GM19463 (cell line): ENCODE data around the gene DLGAP1.
A peak's percentile ranks its signal among the peaks of the same experiment; 100 is the strongest.
"Not testable (repeated sequence)": the region's sequence is repeated elsewhere in the genome, so short reads cannot be mapped to it uniquely, and the experiment has no call there.

Experiments
- ATAC-seq: cut with Tn5 transposase; IDR thresholded peaks from one replicate; pipeline ENCODE4 v1.9.1; 2021; ENCODE audit warnings: mild to moderate bottlenecking, moderate library complexity; ENCODE audit not compliant: unreplicated experiment

DLGAP1 gene

GRCh38 chr18:4391859-4392258 is 63.2 kb downstream of the DLGAP1 start:
- peak; percentile 68 for ATAC-seq

GRCh38 chr18:4385876-4386275 is 69.2 kb downstream of the DLGAP1 start:
- no peak for ATAC-seq

- ATAC-seq = no peak
Measured at GRCh38 chr18:4384932-4385331, 70.2 kb downstream of the DLGAP1 start.

GRCh38 chr18:4374564-4374963 is 80.5 kb downstream of the DLGAP1 start:
- ATAC-seq = no peak

GRCh38 chr18:4369705-4370104 is 85.4 kb downstream of the DLGAP1 start:
- no peak for ATAC-seq

- ATAC-seq = no peak
Measured at GRCh38 chr18:4360221-4360715, 94.8 kb downstream of the DLGAP1 start.

GRCh38 chr18:4358618-4359017 is 96.5 kb downstream of the DLGAP1 start:
- no peak for ATAC-seq

GRCh38 chr18:4357579-4357978 is 97.5 kb downstream of the DLGAP1 start:
- no peak for ATAC-seq

- no peak for ATAC-seq
Measured at GRCh38 chr18:4356929-4357328, 98.2 kb downstream of the DLGAP1 start.

GRCh38 chr18:4353853-4354418 is 101.2 kb downstream of the DLGAP1 start:
- peak; percentile 64 for ATAC-seq

GRCh38 chr18:4352746-4353551 is 102.2 kb downstream of the DLGAP1 start:
- ATAC-seq = no peak

GRCh38 chr18:4351005-4351404 is 104.1 kb downstream of the DLGAP1 start:
- no peak for ATAC-seq

- no peak for ATAC-seq
Measured at GRCh38 chr18:4335386-4335785, 119.7 kb downstream of the DLGAP1 start.

GRCh38 chr18:4333043-4333442 is 122.1 kb downstream of the DLGAP1 start:
- no peak for ATAC-seq

GRCh38 chr18:4319738-4320677 is 135.1 kb downstream of the DLGAP1 start:
- ATAC-seq = peak; percentile 76

GRCh38 chr18:4318311-4318710 is 136.8 kb downstream of the DLGAP1 start:
- no peak for ATAC-seq

GRCh38 chr18:4311945-4312344 is 143.2 kb downstream of the DLGAP1 start:
- ATAC-seq = not testable (repeated sequence)

GRCh38 chr18:4311136-4311535 is 144.0 kb downstream of the DLGAP1 start:
- no peak for ATAC-seq

GRCh38 chr18:4309227-4309626 is 145.9 kb downstream of the DLGAP1 start:
- no peak for ATAC-seq

- ATAC-seq = no peak
Measured at GRCh38 chr18:4308576-4308975, 146.5 kb downstream of the DLGAP1 start.

- no peak for ATAC-seq
Measured at GRCh38 chr18:4299395-4299794, 155.7 kb downstream of the DLGAP1 start.
